ENCODE measurements around the gene LRRTM4. TPM values are rescaled to one million over a fixed set of nuclear protein-coding genes. Genes with fewer than 3 reads are reported as not detected.
"Not testable (repeated sequence)": the region's sequence is repeated elsewhere in the genome, so short reads cannot be mapped to it uniquely, and the experiment has no call there.

LRRTM4 gene
- total RNA-seq, 8 experiments from 2014 or later = 0.15 to 36.9 (median 15.8) TPM

- ATAC-seq (replicated peaks in 6 of 8) = no peak
- 6 to 100% (median 93%) methylated on average over 1 to 2 of the region's 2 CpGs for WGBS, 10 experiments
- H3K4me1 ChIP-seq (replicated peaks in 1 of 2) = peaks cover 3 to 16% of the 10 kb centered on the region in 2 donors
- in situ Hi-C loops (cut with MboI; ENCODE audit: low pct_unique_long_range_greater_than_20kb in 2 of 9, low sequenced_read_pairs in 9 of 9, unreplicated experiment in 9 of 9) = no loop called here
- no peak overlapping the region for H3K4me3 ChIP-seq
- no peak overlapping the region for H3K27ac ChIP-seq
Measured at GRCh38 chr2:76821731-76822130, 700.4 kb downstream of the LRRTM4 start.

GRCh38 chr2:76813084-76813483 is 709.1 kb downstream of the LRRTM4 start:
- ATAC-seq (replicated peaks in 6 of 8) = peak in 1 of 8 experiments; percentile 24
- in situ Hi-C loops (cut with MboI; ENCODE audit: low pct_unique_long_range_greater_than_20kb in 2 of 9, low sequenced_read_pairs in 9 of 9, unreplicated experiment in 9 of 9) = no loop called here

GRCh38 chr2:76812156-76812555 is 710.0 kb downstream of the LRRTM4 start:
- H3K4me1 ChIP-seq (replicated peaks in 1 of 2) = peaks cover 0 to 2% of the 10 kb centered on the region in 2 donors
- no peak overlapping the region for H3K27ac ChIP-seq
- in situ Hi-C loops (cut with MboI; ENCODE audit: low pct_unique_long_range_greater_than_20kb in 2 of 9, low sequenced_read_pairs in 9 of 9, unreplicated experiment in 9 of 9) = no loop called here
- ATAC-seq (replicated peaks in 6 of 8) = no peak
- H3K4me3 ChIP-seq = no peak overlapping the region

More at GRCh38 chr2:76813084-76813483, 709.1 kb downstream of the LRRTM4 start:
- 0 to 100% (median 100%) methylated on average over 1 of the region's 1 CpG; no CpG with 5 or more reads in 5 of the 10 experiments for WGBS, 10 experiments
- Histone ChIP-seq H3K4me3 (no peak overlapping the region), H3K4me1 (replicated peaks in 1 of 2) (peaks cover 0 to 2% of the 10 kb centered on the region in 2 donors), H3K27ac (no peak overlapping the region)

GRCh38 chr2:76809136-76809535 is 713.0 kb downstream of the LRRTM4 start:
- WGBS, 10 experiments = 0 to 100% (median 0%) methylated on average over 1 of the region's 1 CpG; no CpG with 5 or more reads in 3 of the 10 experiments
- Histone ChIP-seq H3K4me1 (replicated peaks in 1 of 2) (peaks cover 0 to 2% of the 10 kb centered on the region in 2 donors), H3K4me3 (no peak overlapping the region), H3K27ac (no peak overlapping the region)
- in situ Hi-C loops (cut with MboI; ENCODE audit: low pct_unique_long_range_greater_than_20kb in 2 of 9, low sequenced_read_pairs in 9 of 9, unreplicated experiment in 9 of 9) = no loop called here
- no peak for ATAC-seq (replicated peaks in 6 of 8)

- 0 to 54% (median 3%) methylated on average over 1 of the region's 1 CpG; no CpG with 5 or more reads in 2 of the 10 experiments for WGBS, 10 experiments
- in situ Hi-C loops (cut with MboI; ENCODE audit: low pct_unique_long_range_greater_than_20kb in 2 of 9, low sequenced_read_pairs in 9 of 9, unreplicated experiment in 9 of 9) = no loop called here
- no peak for ATAC-seq (replicated peaks in 6 of 8)
Measured at GRCh38 chr2:76808732-76809131, 713.4 kb downstream of the LRRTM4 start.

GRCh38 chr2:76793647-76794334 is 728.4 kb downstream of the LRRTM4 start:
- ATAC-seq (replicated peaks in 6 of 8) = no peak
- WGBS, 10 experiments = 6 to 100% (median 78%) methylated on average over 1 to 4 of the region's 4 CpGs
- H3K4me3 ChIP-seq = no peak overlapping the region
- H3K4me1 ChIP-seq (replicated peaks in 1 of 2) = peaks cover 0 to 6% of the 10 kb centered on the region in 2 donors
- in situ Hi-C loops (cut with MboI; ENCODE audit: low pct_unique_long_range_greater_than_20kb in 2 of 9, low sequenced_read_pairs in 9 of 9, unreplicated experiment in 9 of 9) = no loop called here
- H3K27ac ChIP-seq = no peak overlapping the region

More at GRCh38 chr2:76808732-76809131, 713.4 kb downstream of the LRRTM4 start:
- Histone ChIP-seq H3K4me1 (replicated peaks in 1 of 2) (peaks cover 0 to 2% of the 10 kb centered on the region in 2 donors), H3K4me3 (no peak overlapping the region), H3K27ac (no peak overlapping the region)

- ATAC-seq (replicated peaks in 6 of 8); H3K4me3 ChIP-seq; H3K27ac ChIP-seq; in situ Hi-C loops (cut with MboI; ENCODE audit: low pct_unique_long_range_greater_than_20kb in 2 of 9, low sequenced_read_pairs in 9 of 9, unreplicated experiment in 9 of 9); H3K4me1 ChIP-seq (replicated peaks in 1 of 2): not testable (repeated sequence)
- 20 to 96% (median 88%) methylated on average over 1 to 8 of the region's 22 CpGs; no CpG with 5 or more reads in 4 of the 10 experiments for WGBS, 10 experiments
Measured at GRCh38 chr2:76781313-76781712, 740.9 kb downstream of the LRRTM4 start.

- no peak for ATAC-seq (replicated peaks in 6 of 8)
- H3K27ac ChIP-seq = no peak overlapping the region
- WGBS, 10 experiments = 0 to 100% (median 75%) methylated on average over 1 to 2 of the region's 2 CpGs; no CpG with 5 or more reads in 2 of the 10 experiments
- in situ Hi-C loops (cut with MboI; ENCODE audit: low pct_unique_long_range_greater_than_20kb in 2 of 9, low sequenced_read_pairs in 9 of 9, unreplicated experiment in 9 of 9) = no loop called here
- H3K4me3 ChIP-seq = no peak overlapping the region
- H3K4me1 ChIP-seq (replicated peaks in 1 of 2) = peaks cover 0 to 4% of the 10 kb centered on the region in 2 donors
Measured at GRCh38 chr2:76763276-76763675, 758.9 kb downstream of the LRRTM4 start.

GRCh38 chr2:76760367-76760704 is 761.8 kb downstream of the LRRTM4 start:
- Histone ChIP-seq H3K4me3 (no peak overlapping the region), H3K27ac (no peak overlapping the region), H3K4me1 (replicated peaks in 1 of 2) (no peaks in the 10 kb centered on the region)
- in situ Hi-C loops (cut with MboI; ENCODE audit: low pct_unique_long_range_greater_than_20kb in 2 of 9, low sequenced_read_pairs in 9 of 9, unreplicated experiment in 9 of 9) = no loop called here
- WGBS, 10 experiments = 0 to 97% (median 60%) methylated on average over 1 to 4 of the region's 4 CpGs; no CpG with 5 or more reads in 4 of the 10 experiments
- ATAC-seq (replicated peaks in 6 of 8) = no peak

GRCh38 chr2:76759634-76760366 is 762.4 kb downstream of the LRRTM4 start:
- Histone ChIP-seq H3K4me1 (replicated peaks in 1 of 2) (no peaks in the 10 kb centered on the region), H3K4me3 (no peak overlapping the region), H3K27ac (no peak overlapping the region)
- 0 to 100% (median 48%) methylated on average over 1 to 7 of the region's 7 CpGs for WGBS, 10 experiments
- no peak for ATAC-seq (replicated peaks in 6 of 8)
- in situ Hi-C loops (cut with MboI; ENCODE audit: low pct_unique_long_range_greater_than_20kb in 2 of 9, low sequenced_read_pairs in 9 of 9, unreplicated experiment in 9 of 9) = no loop called here

- in situ Hi-C loops (cut with MboI; ENCODE audit: low pct_unique_long_range_greater_than_20kb in 2 of 9, low sequenced_read_pairs in 9 of 9, unreplicated experiment in 9 of 9) = no loop called here
- WGBS, 10 experiments = 11 to 88% (median 60%) methylated on average over 1 of the region's 1 CpG; no CpG with 5 or more reads in 3 of the 10 experiments
- no peak overlapping the region for H3K27ac ChIP-seq
- no peak overlapping the region for H3K4me3 ChIP-seq
- H3K4me1 ChIP-seq (replicated peaks in 1 of 2) = peaks cover 0 to 2% of the 10 kb centered on the region in 2 donors
- ATAC-seq (replicated peaks in 6 of 8) = peak in 1 of 8 experiments; percentile 22
Measured at GRCh38 chr2:76752506-76752905, 769.7 kb downstream of the LRRTM4 start.

GRCh38 chr2:76749858-76750257 is 772.3 kb downstream of the LRRTM4 start:
- no peak for ATAC-seq (replicated peaks in 6 of 8)
- in situ Hi-C loops (cut with MboI; ENCODE audit: low pct_unique_long_range_greater_than_20kb in 2 of 9, low sequenced_read_pairs in 9 of 9, unreplicated experiment in 9 of 9) = no loop called here

GRCh38 chr2:76748581-76749296 is 773.4 kb downstream of the LRRTM4 start:
- in situ Hi-C loops (cut with MboI; ENCODE audit: low pct_unique_long_range_greater_than_20kb in 2 of 9, low sequenced_read_pairs in 9 of 9, unreplicated experiment in 9 of 9) = no loop called here
- no peak overlapping the region for H3K27ac ChIP-seq
- 11 to 91% (median 74%) methylated on average over 1 to 13 of the region's 14 CpGs; no CpG with 5 or more reads in 2 of the 10 experiments for WGBS, 10 experiments
- no peak for ATAC-seq (replicated peaks in 6 of 8)
- no peak overlapping the region for H3K4me3 ChIP-seq
- peaks cover 0 to 2% of the 10 kb centered on the region in 2 donors for H3K4me1 ChIP-seq (replicated peaks in 1 of 2)

More at GRCh38 chr2:76749858-76750257, 772.3 kb downstream of the LRRTM4 start:
- H3K4me1 ChIP-seq (replicated peaks in 1 of 2) = peaks cover 0 to 2% of the 10 kb centered on the region in 2 donors
- no peak overlapping the region for H3K4me3 ChIP-seq
- H3K27ac ChIP-seq = no peak overlapping the region
